ENCODE results near the gene TDRD15. TPM values are rescaled to one million over a fixed set of nuclear protein-coding genes. Genes with fewer than 3 reads are reported as not detected.

Gene TDRD15
- total and polyA plus RNA-seq, 3 donors from 2014 or later = 4.1 to 11.3 (median 8.4) TPM

DNA sequence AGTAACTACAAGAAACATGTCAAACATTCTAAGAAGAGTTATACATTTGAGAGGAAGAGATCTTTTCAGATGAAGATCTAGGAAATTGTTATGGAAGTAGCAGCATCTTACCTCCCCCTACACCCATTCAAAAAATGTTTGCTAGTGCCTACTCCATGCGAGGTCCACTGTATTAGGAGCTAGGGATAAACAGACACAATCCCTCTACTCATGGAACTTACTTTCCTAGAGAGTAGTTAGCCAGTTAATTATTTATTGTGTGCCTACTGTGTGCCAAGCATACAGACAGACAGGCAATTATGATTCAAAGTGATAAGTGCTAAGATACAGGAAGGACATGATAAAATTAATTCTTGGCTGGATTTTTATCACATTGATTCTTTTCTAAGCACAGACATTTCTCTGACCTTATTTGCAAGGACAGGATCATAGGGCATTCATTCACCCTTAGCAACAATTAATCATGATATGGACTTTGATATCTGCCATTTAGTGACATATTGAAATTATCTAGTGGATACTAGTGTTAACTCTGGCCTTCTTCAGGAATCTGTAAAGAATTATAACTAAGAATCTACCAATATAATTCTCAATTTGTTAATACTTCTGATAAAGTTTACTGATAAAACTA lies 19.6 kb upstream of the TDRD15 start:
- H3K4me1 ChIP-seq = no peaks in the 10 kb centered on the region
- DNase-seq = no peak
- no peaks in the 10 kb centered on the region for H3K9me3 ChIP-seq
- intact Hi-C loops (cut with DNase I; ENCODE audit: low total_unique reads) = no loop called here
- H3K27ac ChIP-seq = no peak overlapping the region
- no peak overlapping the region for H3K4me3 ChIP-seq
- TF ChIP-seq, protein P1, sequence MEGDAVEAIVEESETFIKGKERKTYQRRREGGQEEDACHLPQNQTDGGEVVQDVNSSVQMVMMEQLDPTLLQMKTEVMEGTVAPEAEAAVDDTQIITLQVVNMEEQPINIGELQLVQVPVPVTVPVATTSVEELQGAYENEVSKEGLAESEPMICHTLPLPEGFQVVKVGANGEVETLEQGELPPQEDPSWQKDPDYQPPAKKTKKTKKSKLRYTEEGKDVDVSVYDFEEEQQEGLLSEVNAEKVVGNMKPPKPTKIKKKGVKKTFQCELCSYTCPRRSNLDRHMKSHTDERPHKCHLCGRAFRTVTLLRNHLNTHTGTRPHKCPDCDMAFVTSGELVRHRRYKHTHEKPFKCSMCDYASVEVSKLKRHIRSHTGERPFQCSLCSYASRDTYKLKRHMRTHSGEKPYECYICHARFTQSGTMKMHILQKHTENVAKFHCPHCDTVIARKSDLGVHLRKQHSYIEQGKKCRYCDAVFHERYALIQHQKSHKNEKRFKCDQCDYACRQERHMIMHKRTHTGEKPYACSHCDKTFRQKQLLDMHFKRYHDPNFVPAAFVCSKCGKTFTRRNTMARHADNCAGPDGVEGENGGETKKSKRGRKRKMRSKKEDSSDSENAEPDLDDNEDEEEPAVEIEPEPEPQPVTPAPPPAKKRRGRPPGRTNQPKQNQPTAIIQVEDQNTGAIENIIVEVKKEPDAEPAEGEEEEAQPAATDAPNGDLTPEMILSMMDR (IDR thresholded peaks at IDR 0.05) = no peak
- TF ChIP-seq POLR2A (IDR thresholded peaks at IDR 0.05) = no peak
- WGBS, 2 donors = 70 to 72% methylated on average over 1 of the region's 1 CpG
- H3K36me3 ChIP-seq (ENCODE audit: low read depth, missing control alignments) = no peaks in the 10 kb centered on the region
- H3K27me3 ChIP-seq = no peaks in the 10 kb centered on the region

DNA sequence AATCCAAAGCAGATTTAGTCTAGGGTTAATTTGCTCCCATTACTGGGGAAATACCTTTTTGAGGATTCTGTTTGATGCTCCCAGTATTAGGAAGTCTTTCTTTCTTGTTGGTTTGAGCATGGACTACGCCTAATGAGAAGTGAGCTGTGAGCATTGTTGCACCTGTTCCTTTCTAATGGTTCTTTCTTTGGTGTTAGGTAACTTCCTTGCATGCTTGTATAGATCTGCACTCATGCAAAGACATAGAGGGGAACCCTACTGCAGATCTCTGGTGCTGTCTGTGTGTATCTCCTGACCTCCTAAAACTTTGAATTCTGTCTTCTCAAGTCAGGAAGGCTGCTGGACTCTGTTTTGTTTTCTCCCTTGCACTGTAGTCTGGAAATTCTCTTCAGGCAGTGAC lies 12.8 kb upstream of the TDRD15 start:
- intact Hi-C loops (cut with DNase I; ENCODE audit: low total_unique reads) = no loop called here
- no peak for DNase-seq
- 78 to 92% methylated on average over 1 of the region's 1 CpG for WGBS, 2 donors
- no peak overlapping the region for H3K4me3 ChIP-seq
- no peak overlapping the region for H3K27ac ChIP-seq
- H3K4me1 ChIP-seq = no peaks in the 10 kb centered on the region
- no peaks in the 10 kb centered on the region for H3K36me3 ChIP-seq (ENCODE audit: low read depth, missing control alignments)
- H3K27me3 ChIP-seq = no peaks in the 10 kb centered on the region
- TF ChIP-seq, protein P1 (IDR thresholded peaks at IDR 0.05) = no peak
- no peak for TF ChIP-seq POLR2A (IDR thresholded peaks at IDR 0.05)
- no peaks in the 10 kb centered on the region for H3K9me3 ChIP-seq

- DNase-seq = no peak
- no peaks in the 10 kb centered on the region for H3K36me3 ChIP-seq (ENCODE audit: low read depth, missing control alignments)
- TF ChIP-seq, protein P1 (IDR thresholded peaks at IDR 0.05) = no peak
- no peak for TF ChIP-seq POLR2A (IDR thresholded peaks at IDR 0.05)
- intact Hi-C loops (cut with DNase I; ENCODE audit: low total_unique reads) = no loop called here
- no peak overlapping the region for H3K27ac ChIP-seq
- H3K9me3 ChIP-seq = no peaks in the 10 kb centered on the region
- no peaks in the 10 kb centered on the region for H3K27me3 ChIP-seq
- no peak overlapping the region for H3K4me3 ChIP-seq
- H3K4me1 ChIP-seq = no peaks in the 10 kb centered on the region
Measured at GRCh38 chr2:21117688-21118087, 6.1 kb upstream of the TDRD15 start.

DNA sequence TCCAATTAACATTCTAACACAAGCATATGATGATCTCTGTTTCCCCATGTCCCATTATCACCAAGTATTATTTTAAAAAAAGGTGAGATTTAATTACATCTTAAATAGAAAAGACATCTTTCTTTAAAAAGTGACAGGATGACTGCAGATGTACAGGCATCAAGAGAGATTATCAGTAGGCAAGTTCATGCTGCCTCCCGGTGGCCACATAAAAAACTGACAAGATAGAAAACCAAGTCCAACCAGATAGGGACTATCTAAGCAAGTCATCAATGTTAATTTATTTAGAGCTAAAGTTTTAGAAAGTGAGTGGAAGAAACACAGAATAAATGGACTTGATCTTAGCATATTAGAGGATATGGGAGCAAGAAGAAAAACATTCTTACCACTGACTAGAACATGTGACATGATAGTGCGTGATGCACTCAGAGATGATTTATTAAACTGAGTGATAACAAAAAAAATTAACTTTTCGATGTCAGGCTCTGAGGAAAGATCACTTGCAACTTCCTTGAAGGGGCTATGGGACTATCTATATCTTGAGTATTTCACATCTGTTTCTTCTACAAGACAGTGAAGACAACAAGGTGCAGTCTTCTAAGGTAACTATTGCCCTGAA lies 5.4 kb upstream of the TDRD15 start:
- H3K4me3 ChIP-seq = no peak overlapping the region
- H3K4me1 ChIP-seq = no peaks in the 10 kb centered on the region
- H3K27ac ChIP-seq = no peak overlapping the region
- intact Hi-C loops (cut with DNase I; ENCODE audit: low total_unique reads) = no loop called here
- TF ChIP-seq, protein P1 (IDR thresholded peaks at IDR 0.05) = peak; percentile 25 to 68 (median 47)
- no peak for TF ChIP-seq POLR2A (IDR thresholded peaks at IDR 0.05)
- DNase-seq = peak; percentile 59
- no peaks in the 10 kb centered on the region for H3K9me3 ChIP-seq
- no peaks in the 10 kb centered on the region for H3K36me3 ChIP-seq (ENCODE audit: low read depth, missing control alignments)
- H3K27me3 ChIP-seq = no peaks in the 10 kb centered on the region
- WGBS, 2 donors = 49 to 50% methylated on average over 3 of the region's 3 CpGs

GRCh38 chr2:21131861-21132260 lies 8.1 kb downstream of the TDRD15 start:
- Histone ChIP-seq H3K9me3 (no peaks in the 10 kb centered on the region), H3K4me1 (no peaks in the 10 kb centered on the region), H3K27me3 (no peaks in the 10 kb centered on the region), H3K27ac (no peak overlapping the region), H3K4me3 (no peak overlapping the region), H3K36me3 (ENCODE audit: low read depth, missing control alignments) (no peaks in the 10 kb centered on the region)
- WGBS, 2 donors = 81 to 83% methylated on average over 5 of the region's 5 CpGs
- intact Hi-C loops (cut with DNase I; ENCODE audit: low total_unique reads) = no loop called here
- no peak for DNase-seq
- no peak for TF ChIP-seq POLR2A (IDR thresholded peaks at IDR 0.05)
- TF ChIP-seq, protein P1 (IDR thresholded peaks at IDR 0.05) = no peak

Data from testis (tissue), 3 donors.